Sciatic nerve (tissue), 2 donors: ENCODE measurements around the gene UNC13C. TPM values are rescaled to one million over a fixed set of nuclear protein-coding genes. Genes with fewer than 3 reads are reported as not detected.

Experiments
- ATAC-seq: fragments of 200-7000 bp; cut with Tn5 transposase; one replicate; pipeline ENCODE4 v1.9.1; 2020; ENCODE audit warnings: mild to moderate bottlenecking, moderate library complexity
- DNase-seq: peaks from one replicate; pipeline ENCODE4 v3.0.0-alpha.2; 2020; ENCODE audit warnings: low spot score
- intact Hi-C: fragments of 100-400 bp; cut with DNase I; formaldehyde crosslinking; loops from one replicate; pipeline ENCODE4 v1.14.2; 2022
- total RNA-seq: library from RNA; stranded (reverse); fragmentation: NEBNext Ultra II Directional; extraction: Animal tissue kit (Norgen Biotek cat#: 25700); gene quantifications from one replicate; pipeline ENCODE4 v1.2.1, GENCODE V29; 2021
- donor health status: DM: no; HTN: no; CAD: no.
- donor health status: DM: no; HTN: no; CAD: no.

The UNC13C gene
- total RNA-seq, 1 donor from 2014 or later = 0.04 TPM

GRCh38 chr15:54014067-54014655 lies 35.9 kb downstream of the UNC13C start:
- no peak for ATAC-seq
- no peak for DNase-seq

GRCh38 chr15:54017251-54017650 lies 39.0 kb downstream of the UNC13C start:
- ATAC-seq (no peak), DNase-seq (no peak)
- intact Hi-C loops = no loop called here

More at GRCh38 chr15:54014067-54014655, 35.9 kb downstream of the UNC13C start:
- intact Hi-C loops = no loop called here

- DNase-seq (no peak), ATAC-seq (no peak)
- intact Hi-C loops = no loop called here
These were observed 39.7 kb downstream of the UNC13C start for GRCh38 chr15:54017959-54018358.

- no peak for ATAC-seq
- no peak for DNase-seq
- intact Hi-C loops = no loop called here
These were observed 48.0 kb downstream of the UNC13C start for GRCh38 chr15:54026258-54026657.

GRCh38 chr15:54026891-54027290 lies 48.6 kb downstream of the UNC13C start:
- intact Hi-C loops = no loop called here
- DNase-seq (no peak), ATAC-seq (no peak)

GRCh38 chr15:54029081-54029480 lies 50.8 kb downstream of the UNC13C start:
- ATAC-seq (no peak), DNase-seq (no peak)
- intact Hi-C loops = no loop called here

GRCh38 chr15:54032066-54032465 lies 53.8 kb downstream of the UNC13C start:
- no peak for ATAC-seq
- no peak for DNase-seq
- intact Hi-C loops = loop anchor here (10.0 kb wide), 1 partner anchor 447 kb away; no protein-coding TSS in a partner anchor

- no peak for DNase-seq
- no peak for ATAC-seq
- intact Hi-C loops = loop anchor here (10.0 kb wide), 1 partner anchor 449 kb away; no protein-coding TSS in a partner anchor
These were observed 55.2 kb downstream of the UNC13C start for GRCh38 chr15:54033356-54033860.

GRCh38 chr15:54033869-54034458 lies 55.7 kb downstream of the UNC13C start:
- intact Hi-C loops = loop anchor here (10.0 kb wide), 1 partner anchor 449 kb away; no protein-coding TSS in a partner anchor
- DNase-seq (no peak), ATAC-seq (no peak)

- DNase-seq = no peak
- ATAC-seq = no peak
- intact Hi-C loops = loop anchor here (10.0 kb wide), 1 partner anchor 451 kb away; no protein-coding TSS in a partner anchor
These were observed 57.4 kb downstream of the UNC13C start for GRCh38 chr15:54035616-54036015.

GRCh38 chr15:54045397-54045796 lies 67.2 kb downstream of the UNC13C start:
- intact Hi-C loops = no loop called here
- DNase-seq = no peak
- no peak for ATAC-seq

GRCh38 chr15:54046093-54046492 lies 67.9 kb downstream of the UNC13C start:
- ATAC-seq (no peak), DNase-seq (no peak)
- intact Hi-C loops = no loop called here

- no peak for DNase-seq
- intact Hi-C loops = no loop called here
- no peak for ATAC-seq
These were observed 86.1 kb downstream of the UNC13C start for GRCh38 chr15:54064365-54064764.

GRCh38 chr15:54066403-54066802 lies 88.2 kb downstream of the UNC13C start:
- ATAC-seq (no peak), DNase-seq (no peak)
- intact Hi-C loops = no loop called here

- ATAC-seq = no peak
These were observed 104.7 kb downstream of the UNC13C start for GRCh38 chr15:54082836-54083492.

GRCh38 chr15:54083501-54083900 lies 105.3 kb downstream of the UNC13C start:
- no peak for DNase-seq
- no peak for ATAC-seq
- intact Hi-C loops = no loop called here

More at GRCh38 chr15:54082836-54083492, 104.7 kb downstream of the UNC13C start:
- no peak for DNase-seq
- intact Hi-C loops = no loop called here

GRCh38 chr15:54083991-54084390 lies 105.8 kb downstream of the UNC13C start:
- ATAC-seq = no peak
- intact Hi-C loops = no loop called here

GRCh38 chr15:54088837-54089236 lies 110.6 kb downstream of the UNC13C start:
- ATAC-seq = no peak
- no peak for DNase-seq
- intact Hi-C loops = no loop called here

More at GRCh38 chr15:54083991-54084390, 105.8 kb downstream of the UNC13C start:
- DNase-seq = no peak

- ATAC-seq (no peak), DNase-seq (no peak)
- intact Hi-C loops = no loop called here
These were observed 111.5 kb downstream of the UNC13C start for GRCh38 chr15:54089776-54090175.

- intact Hi-C loops = no loop called here
- ATAC-seq = no peak
- no peak for DNase-seq
These were observed 113.4 kb downstream of the UNC13C start for GRCh38 chr15:54091651-54092050.
